Uterus (tissue), 4 donors: Measurements from ENCODE around the gene OBP2A. TPM values are rescaled to one million over a fixed set of nuclear protein-coding genes. Genes with fewer than 3 reads are reported as not detected.

Experiments
- DNase-seq, 2 donors: peaks; one replicate each; pipeline ENCODE4 v3.0.0-alpha.2; 2019 to 2020
- H3K27ac ChIP-seq, 2 donors: fragments of 200-600 bp; sonication (generic); 1 replicate in 1 of 2; 2 replicates in 1 of 2; pipeline ENCODE4 v1.5.1; 2016 to 2018
- H3K27me3 ChIP-seq, 2 donors: fragments of 200-600 bp; sonication (generic); one replicate each; pipeline ENCODE4 v1.5.1; 2018 to 2019; ENCODE audit warnings: control low read depth in 1 of 2
- H3K36me3 ChIP-seq, 2 donors: fragments of 200-600 bp; sonication (generic); one replicate each; pipeline ENCODE4 v1.5.1; 2019; ENCODE audit warnings: control low read depth in 1 of 2
- H3K4me1 ChIP-seq, 2 donors: fragments of 200-600 bp; sonication (generic); one replicate each; pipeline ENCODE4 v1.5.1; 2018 to 2019; ENCODE audit warnings: control low read depth in 1 of 2
- H3K4me3 ChIP-seq, 2 donors: fragments of 200-600 bp; sonication (generic); 1 replicate in 1 of 2; 2 replicates in 1 of 2; pipeline ENCODE4 v1.5.1; 2018 to 2019; ENCODE audit warnings: mild to moderate bottlenecking in 1 of 2
- H3K9me3 ChIP-seq, 2 donors: fragments of 200-600 bp; sonication (generic); one replicate each; pipeline ENCODE4 v1.5.1; 2019; ENCODE audit warnings: control low read depth in 1 of 2
- POLR2A ChIP-seq, 2 donors: fragments of 450-650 bp; IDR thresholded peaks; one replicate each; pipeline ENCODE4 v1.6.1; 2016; ENCODE audit warnings: antibody characterized with exemption in 2 of 2, mild to moderate bottlenecking in 1 of 2, moderate library complexity in 1 of 2
- intact Hi-C: fragments of 100-400 bp; cut with DNase I; formaldehyde crosslinking; loops from one replicate; pipeline ENCODE4 v1.15.1; 2023; ENCODE audit warnings: low total_unique reads
- total RNA-seq, 4 donors: library from RNA; depleted of rRNA in 3 of 4; stranded (reverse); fragments of >200 nt in 3 of 4; gene quantifications; one replicate each; pipeline versions ENCODE4 v1.1.0 to v1.2.4, GENCODE V29; 2014 to 2023
- TF ChIP-seq, protein P1 (sequence below), 4 experiments: fragments of 200-600 bp in 2 of 4; fragments of 450-650 bp in 2 of 4; sonication (generic) in 2 of 4; IDR thresholded peaks; one replicate each; pipeline ENCODE4 v1.5.1; 2016 to 2019; ENCODE audit warnings: antibody characterized with exemption in 4 of 4, mild to moderate bottlenecking in 2 of 4, moderate library complexity in 1 of 4
- donor health status: DM: yes; HTN: yes; CAD: no.

The OBP2A gene
- total RNA-seq, 4 donors from 2014 or later, result not detected

DNA sequence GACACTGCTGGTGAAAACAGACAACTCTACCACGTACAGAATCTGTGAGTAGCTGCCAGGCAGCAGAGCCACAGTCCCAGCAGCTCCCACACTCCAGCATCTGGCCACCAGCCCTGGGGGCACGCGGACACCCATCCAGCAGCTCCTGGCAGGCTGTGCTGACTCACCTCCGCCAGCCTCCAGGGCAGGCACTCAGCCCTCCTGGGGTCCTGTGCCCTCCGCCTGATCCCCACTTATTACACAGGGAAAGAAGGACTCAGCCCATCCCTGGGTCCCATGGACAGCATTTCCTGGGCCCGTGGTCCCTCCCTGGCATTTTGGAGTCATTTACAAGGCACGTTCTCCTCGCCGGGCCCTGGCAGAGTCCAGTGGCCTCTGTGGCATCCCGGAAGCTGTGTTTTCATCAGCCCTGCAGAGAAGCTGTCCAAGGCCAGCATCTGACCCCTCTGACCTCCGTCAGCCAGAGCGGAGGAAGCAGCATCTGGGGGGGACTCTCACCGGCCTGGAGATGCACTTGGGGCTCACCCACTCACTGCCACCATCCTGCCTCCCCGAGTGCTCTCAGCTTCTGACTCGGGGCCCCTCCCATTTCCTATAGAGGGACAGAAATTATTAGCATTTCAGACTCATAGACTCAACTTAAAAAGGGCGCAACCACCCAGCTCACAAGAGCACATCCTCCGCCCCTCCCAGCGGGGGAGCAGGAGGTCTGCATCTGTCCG is 37.2 kb downstream of the OBP2A start:
- no peak overlapping the region for H3K4me3 ChIP-seq
- no peaks in the 10 kb centered on the region for H3K4me1 ChIP-seq
- no peak for TF ChIP-seq POLR2A (IDR thresholded peaks at IDR 0.05)
- TF ChIP-seq, protein P1, sequence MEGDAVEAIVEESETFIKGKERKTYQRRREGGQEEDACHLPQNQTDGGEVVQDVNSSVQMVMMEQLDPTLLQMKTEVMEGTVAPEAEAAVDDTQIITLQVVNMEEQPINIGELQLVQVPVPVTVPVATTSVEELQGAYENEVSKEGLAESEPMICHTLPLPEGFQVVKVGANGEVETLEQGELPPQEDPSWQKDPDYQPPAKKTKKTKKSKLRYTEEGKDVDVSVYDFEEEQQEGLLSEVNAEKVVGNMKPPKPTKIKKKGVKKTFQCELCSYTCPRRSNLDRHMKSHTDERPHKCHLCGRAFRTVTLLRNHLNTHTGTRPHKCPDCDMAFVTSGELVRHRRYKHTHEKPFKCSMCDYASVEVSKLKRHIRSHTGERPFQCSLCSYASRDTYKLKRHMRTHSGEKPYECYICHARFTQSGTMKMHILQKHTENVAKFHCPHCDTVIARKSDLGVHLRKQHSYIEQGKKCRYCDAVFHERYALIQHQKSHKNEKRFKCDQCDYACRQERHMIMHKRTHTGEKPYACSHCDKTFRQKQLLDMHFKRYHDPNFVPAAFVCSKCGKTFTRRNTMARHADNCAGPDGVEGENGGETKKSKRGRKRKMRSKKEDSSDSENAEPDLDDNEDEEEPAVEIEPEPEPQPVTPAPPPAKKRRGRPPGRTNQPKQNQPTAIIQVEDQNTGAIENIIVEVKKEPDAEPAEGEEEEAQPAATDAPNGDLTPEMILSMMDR (IDR thresholded peaks at IDR 0.05), result no peak
- no peak overlapping the region for H3K27ac ChIP-seq
- no peaks in the 10 kb centered on the region for H3K9me3 ChIP-seq
- no peaks in the 10 kb centered on the region for H3K36me3 ChIP-seq
- H3K27me3 ChIP-seq, result no peaks in the 10 kb centered on the region
- no peak for DNase-seq
- intact Hi-C loops, result no loop called here

GRCh38 chr9:135583688-135584011 is 37.7 kb downstream of the OBP2A start:
- Histone ChIP-seq H3K27me3 (no peaks in the 10 kb centered on the region), H3K36me3 (no peaks in the 10 kb centered on the region), H3K27ac (no peak overlapping the region), H3K4me3 (no peak overlapping the region), H3K9me3 (no peaks in the 10 kb centered on the region), H3K4me1 (no peaks in the 10 kb centered on the region)
- no peak for TF ChIP-seq POLR2A (IDR thresholded peaks at IDR 0.05)
- TF ChIP-seq, protein P1 (IDR thresholded peaks at IDR 0.05), result no peak
- DNase-seq, result no peak
- intact Hi-C loops, result no loop called here

- no peaks in the 10 kb centered on the region for H3K27me3 ChIP-seq
- H3K36me3 ChIP-seq, result no peaks in the 10 kb centered on the region
- no peak overlapping the region for H3K27ac ChIP-seq
- no peak for TF ChIP-seq POLR2A (IDR thresholded peaks at IDR 0.05)
- TF ChIP-seq, protein P1 (IDR thresholded peaks at IDR 0.05), result no peak
- no peak overlapping the region for H3K4me3 ChIP-seq
- intact Hi-C loops, result no loop called here
- DNase-seq, result no peak
- H3K4me1 ChIP-seq, result no peaks in the 10 kb centered on the region
- H3K9me3 ChIP-seq, result no peaks in the 10 kb centered on the region
These were observed 38.4 kb downstream of the OBP2A start for GRCh38 chr9:135584371-135584770.

- H3K27me3 ChIP-seq, result no peaks in the 10 kb centered on the region
These were observed 39.0 kb downstream of the OBP2A start for GRCh38 chr9:135584934-135585333.

GRCh38 chr9:135586601-135587109 is 40.7 kb downstream of the OBP2A start:
- Histone ChIP-seq H3K27me3 (no peaks in the 10 kb centered on the region), H3K27ac (no peak overlapping the region), H3K4me3 (no peak overlapping the region), H3K4me1 (no peaks in the 10 kb centered on the region), H3K9me3 (no peaks in the 10 kb centered on the region), H3K36me3 (no peaks in the 10 kb centered on the region)
- DNase-seq, result no peak
- intact Hi-C loops, result no loop called here
- no peak for TF ChIP-seq POLR2A (IDR thresholded peaks at IDR 0.05)
- TF ChIP-seq, protein P1 (IDR thresholded peaks at IDR 0.05), result no peak

More at GRCh38 chr9:135584934-135585333, 39.0 kb downstream of the OBP2A start:
- no peaks in the 10 kb centered on the region for H3K36me3 ChIP-seq
- H3K9me3 ChIP-seq, result no peaks in the 10 kb centered on the region
- no peak overlapping the region for H3K4me3 ChIP-seq
- intact Hi-C loops, result no loop called here
- H3K27ac ChIP-seq, result no peak overlapping the region
- no peaks in the 10 kb centered on the region for H3K4me1 ChIP-seq
- TF ChIP-seq POLR2A (IDR thresholded peaks at IDR 0.05), result no peak
- TF ChIP-seq, protein P1 (IDR thresholded peaks at IDR 0.05), result no peak
- no peak for DNase-seq
